Urinary bladder (tissue), 4 donors: ENCODE measurements around the gene NEUROD2. TPM values are rescaled to one million over a fixed set of nuclear protein-coding genes. Genes with fewer than 3 reads are reported as not detected.

Experiments
- DNase-seq: peaks from one replicate; pipeline ENCODE4 v3.0.0-alpha.2; 2015; ENCODE audit errors: extremely low spot score
- H3K27ac ChIP-seq: one replicate; pipeline ENCODE4 v1.5.1; 2013; ENCODE audit warnings: low read depth, mild to moderate bottlenecking, moderate library complexity
- H3K36me3 ChIP-seq: one replicate; pipeline ENCODE4 v1.6.1; 2013; ENCODE audit warnings: mild to moderate bottlenecking, moderate library complexity; ENCODE audit not compliant: insufficient read depth
- H3K4me1 ChIP-seq: one replicate; pipeline ENCODE4 v1.6.1; 2013; ENCODE audit warnings: mild to moderate bottlenecking, moderate library complexity; ENCODE audit not compliant: insufficient read depth
- H3K4me3 ChIP-seq: one replicate; pipeline ENCODE4 v1.5.1; 2013; ENCODE audit warnings: low read depth, low read length
- WGBS: extraction: QIAGEN DNeasy Blood & Tissue Kit; methylation state at CpG from one replicate; pipeline ENCODE4 v1.1.7; 2013; 5-methylcytosine and 5-hydroxymethylcytosine counted together
- polyA plus RNA-seq: library from polyadenylated mRNA; stranded (reverse); fragments of 200-250 nt; gene quantifications from one replicate; pipeline ENCODE4 v1.2.3, GENCODE V29; 2013
- total RNA-seq: library from RNA; depleted of rRNA; stranded (reverse); fragments of >200 nt; gene quantifications from one replicate; pipeline ENCODE4 v1.2.3, GENCODE V29; 2014
- donor health status: healthy with polysubstance abuse.
- donor health status: healthy.

Gene NEUROD2
- total and polyA plus RNA-seq, 2 donors = not detected

GRCh38 chr17:39555368-39555767 is 52.4 kb downstream of the NEUROD2 start:
- WGBS = 67% methylated on average over 2 of the region's 2 CpGs
- no peaks in the 10 kb centered on the region for H3K36me3 ChIP-seq
- no peak overlapping the region for H3K4me3 ChIP-seq
- no peak overlapping the region for H3K27ac ChIP-seq
- no peaks in the 10 kb centered on the region for H3K4me1 ChIP-seq
- DNase-seq = no peak

Other genes starting within 250 kb of the NEUROD2 start
- gene FBXL20, start 206.3 kb downstream of the NEUROD2 start, total RNA-seq = 18.6 TPM
- gene FBXL20, start 206.3 kb downstream of the NEUROD2 start, polyA plus RNA-seq = 4.0 TPM
- 27.4 TPM for gene MED1, start 156.7 kb downstream of the NEUROD2 start, total RNA-seq
- gene MED1, start 156.7 kb downstream of the NEUROD2 start, polyA plus RNA-seq = 17.1 TPM
- 42.3 TPM for gene CDK12, start 146.4 kb downstream of the NEUROD2 start, total RNA-seq
- gene CDK12, start 146.4 kb downstream of the NEUROD2 start, polyA plus RNA-seq = 18.9 TPM
- gene PPP1R1B, start 19.0 kb upstream of the NEUROD2 start, total RNA-seq = 5.1 TPM
- 17.1 TPM for gene PPP1R1B, start 19.0 kb upstream of the NEUROD2 start, polyA plus RNA-seq
- 18.2 TPM for gene STARD3, start 29.2 kb upstream of the NEUROD2 start, total RNA-seq
- 69.4 TPM for gene STARD3, start 29.2 kb upstream of the NEUROD2 start, polyA plus RNA-seq
- gene TCAP, start 57.4 kb upstream of the NEUROD2 start, total RNA-seq = 3.3 TPM
- gene TCAP, start 57.4 kb upstream of the NEUROD2 start, polyA plus RNA-seq = 0.73 TPM
- gene PNMT, start 60.5 kb upstream of the NEUROD2 start, total RNA-seq = not detected
- gene PNMT, start 60.5 kb upstream of the NEUROD2 start, polyA plus RNA-seq = 9.3 TPM
- gene PGAP3, start 80.1 kb upstream of the NEUROD2 start, total RNA-seq = 10.0 TPM
- 19.1 TPM for gene PGAP3, start 80.1 kb upstream of the NEUROD2 start, polyA plus RNA-seq
- gene ERBB2, start 92.1 kb upstream of the NEUROD2 start, total RNA-seq = 60.5 TPM
- 38.3 TPM for gene ERBB2, start 92.1 kb upstream of the NEUROD2 start, polyA plus RNA-seq
- 7.9 TPM for gene MIEN1, start 122.6 kb upstream of the NEUROD2 start, total RNA-seq
- gene MIEN1, start 122.6 kb upstream of the NEUROD2 start, polyA plus RNA-seq = 60.5 TPM
- gene GRB7, start 130.0 kb upstream of the NEUROD2 start, total RNA-seq = 2.9 TPM
- 2.7 TPM for gene GRB7, start 130.0 kb upstream of the NEUROD2 start, polyA plus RNA-seq